Uterus (tissue), 2 donors: Measurements from ENCODE around the gene SMNDC1.

ENCODE experiments used
- POLR2A ChIP-seq, 2 donors: fragments of 450-650 bp; IDR thresholded peaks; one replicate each; pipeline ENCODE4 v1.6.1; 2016; ENCODE audit warnings: antibody characterized with exemption in 2 of 2, mild to moderate bottlenecking in 1 of 2, moderate library complexity in 1 of 2
- TF ChIP-seq, protein P1 (sequence below), 4 experiments: fragments of 200-600 bp in 2 of 4; fragments of 450-650 bp in 2 of 4; sonication (generic) in 2 of 4; IDR thresholded peaks; one replicate each; pipeline ENCODE4 v1.5.1; 2016 to 2019; ENCODE audit warnings: antibody characterized with exemption in 4 of 4, mild to moderate bottlenecking in 2 of 4, moderate library complexity in 1 of 4

DNA sequence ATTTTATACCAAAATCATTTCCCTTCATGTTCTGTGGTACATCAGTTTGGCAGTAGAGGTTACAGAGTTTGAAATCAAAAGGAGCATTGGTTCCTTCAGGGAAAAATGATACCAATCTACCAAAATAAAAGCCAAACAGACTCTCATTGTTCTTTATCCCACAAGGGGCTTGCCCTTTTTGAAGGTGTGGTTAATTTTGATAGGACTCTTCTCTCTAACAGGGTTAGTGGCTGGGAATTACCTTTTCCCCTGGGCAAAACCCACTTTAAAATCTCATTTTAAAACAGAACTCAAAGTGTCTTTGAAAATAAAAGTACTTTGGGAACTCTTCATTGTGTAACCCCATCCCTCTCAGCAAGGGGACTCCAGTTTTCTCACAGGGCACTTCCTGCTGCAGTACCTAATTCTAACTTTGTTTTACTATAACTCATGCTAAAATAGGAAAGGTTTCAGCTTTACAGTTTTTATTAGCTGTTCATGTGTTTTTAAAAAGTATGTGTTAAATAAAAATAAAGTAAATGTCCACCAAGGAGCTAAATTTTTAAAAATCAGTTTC lies 30.6 kb downstream of the SMNDC1 start:
- TF ChIP-seq, protein P1, sequence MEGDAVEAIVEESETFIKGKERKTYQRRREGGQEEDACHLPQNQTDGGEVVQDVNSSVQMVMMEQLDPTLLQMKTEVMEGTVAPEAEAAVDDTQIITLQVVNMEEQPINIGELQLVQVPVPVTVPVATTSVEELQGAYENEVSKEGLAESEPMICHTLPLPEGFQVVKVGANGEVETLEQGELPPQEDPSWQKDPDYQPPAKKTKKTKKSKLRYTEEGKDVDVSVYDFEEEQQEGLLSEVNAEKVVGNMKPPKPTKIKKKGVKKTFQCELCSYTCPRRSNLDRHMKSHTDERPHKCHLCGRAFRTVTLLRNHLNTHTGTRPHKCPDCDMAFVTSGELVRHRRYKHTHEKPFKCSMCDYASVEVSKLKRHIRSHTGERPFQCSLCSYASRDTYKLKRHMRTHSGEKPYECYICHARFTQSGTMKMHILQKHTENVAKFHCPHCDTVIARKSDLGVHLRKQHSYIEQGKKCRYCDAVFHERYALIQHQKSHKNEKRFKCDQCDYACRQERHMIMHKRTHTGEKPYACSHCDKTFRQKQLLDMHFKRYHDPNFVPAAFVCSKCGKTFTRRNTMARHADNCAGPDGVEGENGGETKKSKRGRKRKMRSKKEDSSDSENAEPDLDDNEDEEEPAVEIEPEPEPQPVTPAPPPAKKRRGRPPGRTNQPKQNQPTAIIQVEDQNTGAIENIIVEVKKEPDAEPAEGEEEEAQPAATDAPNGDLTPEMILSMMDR (IDR thresholded peaks at IDR 0.05): no peak
- TF ChIP-seq POLR2A (IDR thresholded peaks at IDR 0.05): no peak
